Activated CD4-positive, CD25-positive, alpha-beta regulatory T cell treated with anti-CD3 and anti-CD28 coated beads, Interleukin-2, amount 50 U/mL, for 24 hours (primary cell): Measurements from ENCODE around the gene CNTNAP5.

ENCODE experiments used
- ATAC-seq, 2 donors: fragments of 150-1000 bp; cut with Tn5 transposase; one replicate each; pipeline ENCODE4 v1.10.0; 2021; ENCODE audit warnings: mild to moderate bottlenecking in 1 of 2, moderate library complexity in 1 of 2

CNTNAP5 gene

DNA sequence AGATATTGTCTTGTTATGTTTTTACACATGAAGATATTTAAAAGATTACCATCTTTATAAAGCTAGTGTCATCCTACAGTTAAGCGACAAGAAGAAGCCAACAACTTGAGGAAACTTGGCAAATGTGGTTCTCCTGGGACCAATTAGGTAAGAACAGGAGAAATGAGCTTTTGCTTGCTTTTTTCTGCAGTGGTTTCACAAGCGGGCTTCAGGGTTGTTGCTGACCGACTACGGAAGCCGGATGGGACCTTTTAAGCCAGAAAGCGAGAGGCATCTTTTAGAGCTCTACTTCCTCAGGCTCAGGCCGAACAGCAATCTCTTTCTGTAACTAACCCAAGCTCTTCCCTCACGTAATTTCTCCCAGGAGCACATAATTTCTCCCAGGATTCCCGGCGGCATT lies 256.5 kb downstream of the CNTNAP5 start:
- no peak for ATAC-seq

DNA sequence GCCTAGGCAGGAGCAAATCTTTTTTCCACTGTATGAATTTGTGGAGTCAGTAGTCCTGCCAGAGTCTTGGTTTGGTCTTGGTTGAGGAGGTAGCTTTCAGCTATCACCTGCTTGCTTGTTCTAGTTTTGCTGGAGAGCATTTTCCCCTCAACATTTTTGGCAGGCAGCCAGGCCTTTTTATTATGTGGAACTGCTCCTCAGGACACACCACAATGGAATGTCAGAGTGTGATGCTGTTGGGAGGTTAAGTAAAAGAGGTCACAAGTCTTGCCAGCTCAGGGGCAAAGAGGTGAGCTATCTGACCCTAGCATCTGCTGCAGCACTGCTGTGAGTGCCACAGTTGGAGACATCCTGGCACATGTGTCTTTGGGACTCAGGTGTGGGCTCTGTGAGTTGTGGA lies 258.0 kb downstream of the CNTNAP5 start:
- ATAC-seq: no peak

DNA sequence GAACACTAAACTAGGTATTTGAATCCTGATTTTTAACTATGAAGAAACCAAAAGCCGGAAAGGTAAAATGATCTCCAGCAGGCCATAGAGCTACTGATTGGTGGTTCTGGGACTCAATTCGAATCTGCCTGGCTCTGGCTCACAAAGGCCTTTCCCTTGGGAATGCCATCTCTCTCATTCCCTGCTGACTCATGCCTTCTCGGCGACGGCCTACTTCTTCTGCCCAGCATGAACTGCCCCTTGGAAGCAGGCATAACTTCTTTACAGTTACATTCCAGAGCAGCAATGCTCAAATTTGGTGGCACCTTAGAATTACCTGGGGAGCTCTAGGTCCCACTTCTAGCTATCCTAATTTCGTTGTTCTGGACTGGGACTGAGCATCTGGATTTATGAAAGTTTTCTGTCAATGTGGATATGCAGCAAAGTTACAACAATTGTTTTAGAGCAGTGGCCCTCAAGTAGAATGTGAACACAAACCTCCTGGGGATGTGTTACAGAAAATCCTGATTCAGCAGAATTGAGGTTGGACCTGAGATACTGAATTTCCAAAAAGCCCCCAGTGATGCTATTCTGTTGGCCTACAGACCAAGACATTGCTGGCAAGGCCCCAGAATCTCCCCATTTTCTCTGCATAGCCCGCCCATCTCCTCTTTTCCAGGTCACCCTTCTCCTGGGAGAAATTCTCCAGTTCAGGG lies 261.1 kb downstream of the CNTNAP5 start:
- ATAC-seq: no peak

DNA sequence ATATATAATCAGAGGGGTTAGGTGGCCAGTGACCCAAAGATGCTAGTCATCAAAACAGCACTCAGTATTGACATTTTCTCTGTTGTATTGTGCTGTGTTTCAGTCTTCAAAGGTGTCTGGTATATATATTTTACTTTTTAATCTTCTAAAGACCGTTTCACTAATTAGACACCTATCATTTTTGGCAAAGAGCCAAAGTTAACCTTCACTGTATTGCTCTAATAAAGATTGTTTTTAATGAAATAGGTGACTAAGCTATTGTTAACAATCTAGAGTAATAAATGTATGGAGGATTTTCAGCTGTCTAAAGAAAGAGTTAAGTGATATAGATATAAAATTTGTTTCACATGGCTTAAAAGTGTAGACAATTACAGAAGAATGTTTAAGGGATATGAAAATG lies 264.0 kb downstream of the CNTNAP5 start:
- no peak for ATAC-seq

- no peak for ATAC-seq
Observed at GRCh38 chr2:124289615-124290014, 264.5 kb downstream of the CNTNAP5 start.

DNA sequence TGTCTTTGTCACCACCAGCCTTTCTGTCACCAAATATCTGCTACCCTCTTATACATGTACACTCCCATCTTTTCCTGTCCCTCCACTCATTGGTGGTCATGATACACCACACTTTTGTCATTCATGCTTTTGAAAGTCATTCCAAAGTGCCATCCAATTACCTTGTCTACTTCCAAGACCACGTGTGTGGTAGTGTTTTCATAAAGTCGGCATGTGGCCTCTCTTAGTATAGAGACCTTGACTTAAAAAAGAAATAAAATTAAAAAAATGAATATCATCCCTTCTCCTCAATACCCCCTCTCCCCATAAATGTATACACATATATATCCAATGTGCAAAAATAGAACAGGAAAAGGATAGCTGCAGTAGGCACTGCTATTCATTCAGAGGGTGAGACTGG lies 271.4 kb downstream of the CNTNAP5 start:
- ATAC-seq: no peak

DNA sequence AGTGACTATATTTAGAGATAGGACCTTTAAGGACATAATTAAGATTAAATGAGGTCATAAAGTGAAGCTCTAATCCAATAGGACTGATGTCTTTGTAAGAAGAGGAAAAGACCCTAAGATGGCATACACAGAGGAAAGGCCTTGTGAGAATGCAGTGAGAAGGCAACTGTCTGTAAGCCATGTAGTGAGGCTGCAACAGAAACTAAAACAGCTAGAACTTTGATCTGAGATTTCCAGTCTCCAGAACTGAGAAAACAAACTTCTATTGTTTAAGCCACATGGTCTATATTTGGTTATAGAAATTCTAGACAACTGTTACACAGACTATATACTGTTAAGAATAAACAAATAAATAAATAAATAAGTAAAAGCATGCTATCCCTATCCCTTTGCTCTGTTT lies 276.8 kb downstream of the CNTNAP5 start:
- no peak for ATAC-seq

DNA sequence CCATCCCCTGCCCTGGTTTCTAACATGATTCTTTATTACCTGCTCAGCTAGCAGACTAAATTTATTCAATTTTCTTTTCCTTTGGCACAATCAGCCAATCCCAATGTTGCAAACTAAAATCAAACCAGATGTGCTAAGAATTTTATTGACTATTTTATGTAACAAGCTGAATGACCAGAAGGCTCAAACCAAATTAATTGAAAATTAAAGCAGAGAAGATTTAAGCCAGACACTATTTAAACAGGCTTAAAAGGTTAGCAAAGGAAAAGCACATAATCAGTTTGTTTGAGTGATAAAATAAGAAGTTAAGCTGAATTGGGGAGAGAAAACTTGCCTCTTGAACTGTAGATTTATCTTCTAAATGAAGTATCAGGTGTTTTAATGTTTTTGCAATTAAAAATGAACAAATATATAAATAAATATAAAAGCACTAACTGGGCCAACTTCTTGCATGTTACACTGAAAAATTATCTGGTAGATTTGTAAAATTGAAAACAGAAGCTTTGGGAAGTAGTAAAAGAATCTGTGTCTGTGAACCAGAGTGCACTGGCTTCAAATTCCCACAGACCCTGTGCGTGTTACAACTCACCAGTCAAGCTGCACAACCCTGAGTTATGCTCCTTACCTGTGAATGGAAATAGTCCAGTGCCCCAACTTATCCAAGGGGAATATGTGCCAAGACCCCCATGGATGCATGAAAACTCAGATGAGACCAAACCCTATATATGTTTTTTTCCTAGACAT lies 283.4 kb downstream of the CNTNAP5 start:
- no peak for ATAC-seq

DNA sequence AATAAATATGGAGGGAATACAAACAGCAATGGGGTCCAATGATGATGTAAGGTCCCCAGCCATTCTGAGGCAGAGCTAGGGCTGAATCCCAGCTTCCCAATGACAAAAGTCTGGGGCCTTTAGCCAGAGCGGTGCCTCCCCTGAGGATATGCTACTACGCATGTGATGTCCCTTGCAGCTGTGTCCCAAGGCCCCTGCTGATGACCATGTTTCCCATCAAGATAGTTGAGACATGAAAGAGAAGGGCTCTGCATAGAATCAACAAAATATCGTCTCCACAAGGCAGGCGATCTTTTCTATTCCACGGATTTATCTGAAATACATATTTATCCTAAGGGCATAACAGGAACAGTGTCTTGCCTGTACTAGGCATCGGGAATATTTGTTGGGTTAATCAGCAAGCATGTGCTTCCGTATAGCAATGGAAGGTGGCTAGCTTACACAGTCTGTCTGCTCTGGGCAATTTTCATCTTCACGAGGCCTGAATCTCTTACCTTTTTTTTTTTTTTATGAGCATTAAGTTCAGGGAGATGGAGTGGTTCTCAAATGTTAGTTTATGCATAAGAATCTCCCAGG lies 284.6 kb downstream of the CNTNAP5 start:
- ATAC-seq: no peak

DNA sequence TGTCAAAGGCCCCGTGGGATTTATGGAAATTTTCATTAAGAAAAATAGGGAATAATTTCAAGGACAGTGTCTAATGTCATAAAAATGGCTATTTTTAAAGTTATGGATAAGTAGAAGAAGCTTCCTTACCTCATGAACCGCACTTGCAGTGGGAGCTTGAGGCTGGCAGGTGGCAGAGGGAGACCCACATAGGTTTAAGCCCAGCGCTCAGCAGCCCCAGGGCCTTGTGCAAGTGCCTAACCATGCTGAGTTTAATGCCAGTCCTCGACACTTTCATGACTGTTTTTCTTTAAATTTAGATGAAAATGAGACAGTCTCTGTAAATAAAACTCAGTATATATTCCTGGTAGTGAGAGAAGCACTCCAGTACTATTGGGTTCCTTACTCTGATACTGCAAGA lies 285.6 kb downstream of the CNTNAP5 start:
- no peak for ATAC-seq

- ATAC-seq: no peak
Observed at GRCh38 chr2:124314084-124314483, 289.0 kb downstream of the CNTNAP5 start.

DNA sequence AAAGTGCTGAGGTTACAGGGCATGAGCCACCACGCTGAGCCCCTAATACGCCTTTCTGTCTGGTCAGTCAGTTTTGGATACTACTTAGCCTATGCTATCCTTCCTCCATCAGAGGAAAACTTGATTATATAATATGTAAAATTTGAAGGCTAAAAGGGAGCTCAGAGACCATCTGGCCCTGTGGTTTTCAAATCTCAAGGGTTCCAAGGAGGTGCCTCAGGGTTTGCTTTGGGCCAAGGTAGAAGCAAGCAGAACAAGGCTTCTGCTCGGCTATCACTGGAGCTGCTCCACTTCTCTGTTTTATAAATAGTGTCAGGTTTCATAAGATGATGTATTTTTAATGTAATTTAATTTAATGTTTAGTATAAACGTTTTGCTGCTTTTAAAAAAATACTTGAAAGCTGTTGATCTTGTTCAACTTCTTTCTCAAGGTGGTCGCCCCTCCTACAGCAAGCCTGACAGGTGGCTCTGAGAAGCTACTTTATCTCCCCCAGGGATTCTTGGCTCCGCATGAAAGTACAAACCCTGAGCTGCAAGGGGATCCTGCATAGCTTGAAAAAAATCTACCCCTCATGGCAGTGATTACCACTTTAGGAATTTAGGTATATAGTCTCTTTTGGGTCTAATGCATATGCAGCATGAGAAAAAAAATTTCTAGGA lies 290.3 kb downstream of the CNTNAP5 start:
- no peak for ATAC-seq

DNA sequence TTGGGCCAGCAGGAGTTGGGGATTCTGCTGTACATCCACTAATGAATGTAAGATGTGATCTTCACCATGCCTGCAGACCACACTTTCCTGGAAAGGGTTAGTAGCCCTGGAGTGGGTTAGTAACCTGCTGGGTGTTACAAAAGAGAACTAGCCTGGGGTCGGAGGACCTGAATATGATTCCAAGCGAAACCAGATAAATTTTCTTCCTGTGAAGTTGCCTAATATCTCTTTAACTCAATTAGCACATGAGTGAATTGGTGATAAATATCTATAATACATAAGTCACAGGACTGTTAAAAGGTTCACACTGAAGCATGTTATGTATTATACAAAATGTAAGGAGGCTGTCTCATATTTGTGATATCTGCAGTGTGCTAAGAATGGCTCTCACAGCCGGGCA lies 291.0 kb downstream of the CNTNAP5 start:
- ATAC-seq: no peak

- ATAC-seq: no peak
Observed at GRCh38 chr2:124316881-124317605, 292.0 kb downstream of the CNTNAP5 start.

GRCh38 chr2:124317628-124318027 lies 292.5 kb downstream of the CNTNAP5 start:
- ATAC-seq: no peak

- ATAC-seq: no peak
Observed at GRCh38 chr2:124318913-124319312, 293.8 kb downstream of the CNTNAP5 start.

DNA sequence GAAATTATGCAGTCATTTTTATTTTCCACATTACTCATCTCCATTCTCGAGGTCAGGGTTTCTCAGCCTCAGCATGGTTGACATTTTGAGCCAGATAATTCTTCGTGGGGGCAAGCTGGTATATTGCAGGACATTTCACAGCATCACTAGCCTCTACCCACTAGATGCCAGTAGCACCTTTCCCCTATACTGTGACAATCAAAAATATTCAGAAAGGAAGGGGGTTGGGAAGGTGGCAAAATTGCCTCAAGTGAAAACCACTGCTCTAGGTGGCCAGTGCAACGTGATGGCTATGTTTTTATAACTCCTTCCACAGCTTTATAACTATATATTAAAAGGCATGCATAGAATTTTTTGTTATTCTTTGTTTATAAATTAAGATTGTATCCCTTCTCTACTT lies 294.5 kb downstream of the CNTNAP5 start:
- no peak for ATAC-seq

- no peak for ATAC-seq
Observed at GRCh38 chr2:124320051-124320688, 295.1 kb downstream of the CNTNAP5 start.

GRCh38 chr2:124323321-124323720 lies 298.2 kb downstream of the CNTNAP5 start:
- no peak for ATAC-seq

DNA sequence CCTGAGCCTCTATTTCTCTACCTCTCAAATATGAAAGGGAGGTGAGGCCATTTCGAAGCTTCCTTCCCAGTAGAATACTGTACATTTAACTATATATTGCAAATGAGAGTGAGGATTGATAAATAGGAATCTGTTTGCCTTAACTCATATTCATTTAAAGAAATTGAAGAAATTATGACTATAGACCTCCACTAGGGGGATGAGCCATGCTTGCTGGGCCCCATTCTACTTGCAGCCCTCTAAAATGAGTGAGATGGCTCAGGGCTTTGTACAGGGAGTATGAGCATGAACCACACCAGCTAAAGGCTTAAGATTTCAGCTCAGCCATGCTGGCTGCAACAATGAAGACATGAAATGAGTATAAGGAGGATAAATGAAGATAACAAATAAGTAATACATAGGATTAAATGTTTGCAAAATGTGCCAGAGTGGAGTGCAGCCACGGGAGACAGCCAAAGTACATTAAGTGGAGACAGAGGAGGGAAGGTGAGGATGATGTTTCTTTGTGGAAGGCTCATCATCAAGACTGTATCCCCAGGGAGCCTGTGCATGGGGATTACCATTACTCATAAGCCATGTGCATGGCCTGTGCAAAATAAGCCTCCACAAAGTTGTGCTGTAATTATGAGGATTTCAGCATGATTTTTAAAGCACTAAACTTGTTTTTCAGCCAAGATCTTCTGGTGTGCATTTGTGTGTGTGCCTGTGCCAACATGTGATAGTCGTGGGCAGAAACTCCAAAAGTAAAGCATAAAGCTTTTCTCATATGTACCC lies 300.8 kb downstream of the CNTNAP5 start:
- ATAC-seq: no peak

GRCh38 chr2:124327303-124327702 lies 302.2 kb downstream of the CNTNAP5 start:
- ATAC-seq: no peak

GRCh38 chr2:124328397-124328796 lies 303.3 kb downstream of the CNTNAP5 start:
- ATAC-seq: no peak
